HepG2 (cell line): ENCODE measurements around the gene LZTS2. TPM values are rescaled to one million over a fixed set of nuclear protein-coding genes. Genes with fewer than 3 reads are reported as not detected.

Experiments
- ATAC-seq: fragments of 200-7000 bp; cut with Tn5 transposase; 3 replicates; pipeline ENCODE4 v1.9.1; 2020; ENCODE audit warnings: mild to moderate bottlenecking, moderate library complexity
- BruUV-seq: library from RNA; stranded (reverse); fragments of 400-500 nt; replicated peaks from 2 replicates; lab custom pipeline; 2021; lab: Mats Ljungman, UMichigan
- CTCF ChIA-PET: fragments of 300-600 bp; formaldehyde crosslinking; extraction: SDS; loops from one replicate; lab custom pipeline; 2021; ENCODE audit warnings: low total read pairs, inconsistent platforms, low intra/inter-chr PET ratio; lab: Yijun Ruan, JAX
- POLR2A ChIA-PET: fragments of 350-600 bp; sonication (Branson Sonifier 250); formaldehyde crosslinking; loops from one replicate; lab custom pipeline; 2020; ENCODE audit warnings: antibody characterized with exemption, inconsistent platforms; lab: Yijun Ruan, JAX
- DNase-seq: peaks from one replicate; pipeline ENCODE4 v3.0.0-alpha.2; 2015; ENCODE audit warnings: low spot score
- FAIRE-seq: peaks from 3 replicates; lab custom pipeline; 2011; peaks lifted over from hg19 to GRCh38; lab: Jason Lieb, UNC
- H2AFZ ChIP-seq: one replicate; pipeline ENCODE4 v1.6.1; 2011; ENCODE audit warnings: low read length, inconsistent platforms
- H3K27ac ChIP-seq: fragments of 300-600 bp; 3 replicates; pipeline ENCODE4 v1.8.0; 2011; ENCODE audit warnings: mixed run types, mild to moderate bottlenecking, mixed read lengths, low read length, inconsistent platforms; ENCODE audit not compliant: insufficient read depth; ENCODE audit errors: extremely low read length
- H3K27me3 ChIP-seq, 2 experiments: fragments of 200-600 bp in 1 of 2; 2 replicates in 1 of 2; 3 replicates in 1 of 2; pipeline versions ENCODE4 v1.6.0 to v1.8.0; 2011; ENCODE audit warnings: low read length in 2 of 2, mild to moderate bottlenecking in 2 of 2, moderate library complexity in 2 of 2, inconsistent platforms in 1 of 2; ENCODE audit not compliant: insufficient read depth in 2 of 2, control insufficient read depth in 1 of 2
- H3K36me3 ChIP-seq, 2 experiments: fragments of 200-600 bp in 1 of 2; replicated peaks in 1 of 2; 2 replicates in 1 of 2; 3 replicates in 1 of 2; pipeline versions ENCODE4 v1.5.1 to v1.8.0; 2011; ENCODE audit warnings: low read length in 2 of 2, inconsistent platforms in 1 of 2; ENCODE audit not compliant: insufficient read depth in 2 of 2, control insufficient read depth in 1 of 2
- H3K4me1 ChIP-seq: 2 replicates; pipeline ENCODE4 v1.5.1; 2012; ENCODE audit warnings: low read length, inconsistent platforms; ENCODE audit not compliant: insufficient read depth
- H3K4me2 ChIP-seq: 2 replicates; pipeline ENCODE4 v1.6.0; 2011; ENCODE audit warnings: low read depth, low read length, inconsistent platforms
- H3K4me3 ChIP-seq, 3 experiments: fragments of 200-600 bp in 1 of 3; sonication (generic), shearing (Covaris generic) in 1 of 3; replicated peaks in 1 of 3; 2 replicates each; pipeline ENCODE4 v1.5.1; 2011 to 2016; ENCODE audit warnings: low read length in 3 of 3, inconsistent platforms in 2 of 3, low read depth in 2 of 3, mild to moderate bottlenecking in 2 of 3, control low read depth in 1 of 3, mixed read lengths in 1 of 3; ENCODE audit not compliant: insufficient read depth in 1 of 3
- H3K79me2 ChIP-seq: one replicate; pipeline ENCODE4 v1.6.1; 2011; ENCODE audit warnings: low read length, inconsistent platforms; ENCODE audit not compliant: insufficient read depth
- H3K9ac ChIP-seq: 2 replicates; pipeline ENCODE4 v1.6.0; 2011; ENCODE audit warnings: mild to moderate bottlenecking, low read depth, low read length, inconsistent platforms; ENCODE audit not compliant: insufficient read depth
- H3K9me3 ChIP-seq: 2 replicates; pipeline ENCODE4 v1.5.1; 2012; ENCODE audit warnings: mild to moderate bottlenecking, low read length
- H4K20me1 ChIP-seq: 2 replicates; pipeline ENCODE4 v1.6.0; 2011; ENCODE audit warnings: inconsistent platforms, mild to moderate bottlenecking, low read length, moderate library complexity; ENCODE audit not compliant: insufficient read depth
- AGO2 ChIP-seq: fragments of 200-400 bp; formaldehyde crosslinking; optimal IDR thresholded peaks from 2 replicates; pipeline ENCODE3; 2017; ENCODE audit warnings: mild to moderate bottlenecking, low read depth, low read length, moderate library complexity
- GZF1 ChIP-seq: sonication (generic); formaldehyde crosslinking; IDR thresholded peaks from 2 replicates; pipeline ENCODE4 v1.5.1; 2020; ENCODE audit warnings: mild to moderate bottlenecking, missing genetic modification reagents
- PHF21A ChIP-seq: sonication (generic); formaldehyde crosslinking; IDR thresholded peaks from 2 replicates; pipeline ENCODE4 v1.5.0; 2020; ENCODE audit warnings: mild to moderate bottlenecking, missing genetic modification reagents
- POLR2AphosphoS5 ChIP-seq: IDR thresholded peaks from 2 replicates; pipeline ENCODE4 v1.6.1; 2012; ENCODE audit warnings: low read depth, low read length
- POLR2G ChIP-seq: fragments of 200-400 bp; formaldehyde crosslinking; IDR thresholded peaks from 2 replicates; pipeline ENCODE4 v1.6.1; 2018; ENCODE audit warnings: mild to moderate bottlenecking, low read depth, low read length, moderate library complexity
- TAF15 ChIP-seq: fragments of 200-400 bp; formaldehyde crosslinking; IDR thresholded peaks from one replicate; pipeline ENCODE4 v1.6.1; 2018; ENCODE audit warnings: mild to moderate bottlenecking, low read depth, low read length; ENCODE audit not compliant: poor library complexity, severe bottlenecking
- ZNF737 ChIP-seq: sonication (generic); formaldehyde crosslinking; IDR thresholded peaks from 2 replicates; pipeline ENCODE4 v1.5.0; 2020; ENCODE audit warnings: missing genetic modification reagents, mild to moderate bottlenecking, borderline replicate concordance
- ZNF773 ChIP-seq: sonication (generic); formaldehyde crosslinking; IDR thresholded peaks from 2 replicates; pipeline ENCODE4 v1.4.0; 2020; ENCODE audit warnings: missing genetic modification reagents, borderline replicate concordance
- ZNF784 ChIP-seq: sonication (generic); formaldehyde crosslinking; IDR thresholded peaks from 2 replicates; pipeline ENCODE4 v1.5.1; 2020; ENCODE audit warnings: missing genetic modification reagents, mild to moderate bottlenecking, borderline replicate concordance
- WGBS: methylation state at CpG from one replicate; pipeline ENCODE4 v1.1.6; 2017; ENCODE audit warnings: low lambda C conversion rate; 5-methylcytosine and 5-hydroxymethylcytosine counted together
- in situ Hi-C: cut with HindIII; loops from 2 replicates; pipeline ENCODE4 v1.10.0; 2017; ENCODE audit warnings: low pct_unique_long_range_greater_than_20kb; ENCODE audit not compliant: extremely low pct_ligation_motif_present
- intact Hi-C: fragments of 100-400 bp; cut with micrococcal nuclease; formaldehyde crosslinking; loops from one replicate; pipeline ENCODE4 v1.10.0; 2022; ENCODE audit not compliant: unreplicated experiment
- polyA plus RNA-seq, 8 experiments: library from polyadenylated mRNA; depleted of rRNA in 3 of 8; stranded (reverse) in 7 of 8; unstranded in 1 of 8; fragments of >200 nt; fragmentation: Illumina TruSeq in 4 of 8; extraction: Trizol in 4 of 8; gene quantifications; 2 replicates each; pipeline versions ENCODE4 v1.2.1 to v1.2.3, GENCODE V29; 2011 to 2016; ENCODE audit warnings: low read depth in 4 of 8, missing spikeins in 1 of 8, mixed read lengths in 1 of 8; ENCODE audit not compliant: insufficient read depth in 1 of 8
- total RNA-seq, 5 experiments: library from RNA; depleted of rRNA; stranded (reverse); fragments of >200 nt; fragmentation: Illumina TruSeq; extraction: Trizol; gene quantifications; 2 replicates each; pipeline ENCODE4 v1.2.3, GENCODE V29; 2016; ENCODE audit warnings: low read depth in 1 of 5
- TF ChIP-seq, protein P1 (sequence below): sonication (generic); formaldehyde crosslinking; IDR thresholded peaks from one replicate; pipeline ENCODE4 v1.5.1; 2020; ENCODE audit warnings: mild to moderate bottlenecking, missing genetic modification reagents; ENCODE audit errors: not compliant biosample characterization
- TF ChIP-seq, protein P2 (sequence below): sonication (generic); formaldehyde crosslinking; IDR thresholded peaks from 2 replicates; pipeline ENCODE4 v1.5.1; 2020; ENCODE audit warnings: missing genetic modification reagents, mild to moderate bottlenecking, borderline replicate concordance

The LZTS2 gene
- total and polyA plus RNA-seq, 2 of the 13 experiments (the other 11 are each of a cell fraction or from before 2014, with no cell fraction given) = 43.6 to 65.6 TPM

DNA sequence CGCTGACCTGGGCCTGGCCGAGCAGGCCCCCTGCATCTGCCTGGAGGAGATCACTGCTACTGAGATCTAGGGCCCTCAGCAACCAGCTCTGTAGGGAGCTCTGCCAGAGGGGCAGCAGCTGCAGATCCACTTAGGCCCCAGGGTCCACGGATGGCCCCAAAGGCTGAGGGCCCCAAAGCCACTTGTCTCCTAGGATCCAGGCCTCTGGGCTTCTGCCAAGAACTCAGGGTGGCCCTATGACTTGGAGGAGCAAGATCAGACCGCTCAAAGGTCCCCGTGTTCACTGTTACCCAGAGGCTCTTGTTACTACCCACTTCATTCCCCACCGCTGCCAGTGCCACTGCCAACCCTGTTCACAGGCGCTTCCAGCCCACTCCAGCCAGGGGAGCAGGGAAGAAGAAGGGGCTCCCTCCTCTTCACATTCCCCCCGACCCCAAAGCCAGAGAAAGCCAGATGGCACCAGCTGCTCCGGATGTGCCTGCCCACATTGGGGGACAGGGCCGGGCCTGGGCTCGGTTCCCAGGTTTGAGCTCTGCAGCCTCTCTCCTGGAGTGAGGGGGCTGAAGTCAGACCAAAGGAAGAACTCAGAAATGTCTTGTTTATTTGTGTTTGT is 7.6 kb downstream of the LZTS2 start:
- POLR2A ChIA-PET = interaction anchor here (0.9 to 7.1 kb wide), 3 partner anchors 8 to 37 kb away, joined by 3 to 124 read pairs (median 3); partner anchors contain the start of genes LZTS2, MRPL43 and TWNK
- H3K4me3 ChIP-seq = no peak overlapping the region
- TF ChIP-seq, protein P1, sequence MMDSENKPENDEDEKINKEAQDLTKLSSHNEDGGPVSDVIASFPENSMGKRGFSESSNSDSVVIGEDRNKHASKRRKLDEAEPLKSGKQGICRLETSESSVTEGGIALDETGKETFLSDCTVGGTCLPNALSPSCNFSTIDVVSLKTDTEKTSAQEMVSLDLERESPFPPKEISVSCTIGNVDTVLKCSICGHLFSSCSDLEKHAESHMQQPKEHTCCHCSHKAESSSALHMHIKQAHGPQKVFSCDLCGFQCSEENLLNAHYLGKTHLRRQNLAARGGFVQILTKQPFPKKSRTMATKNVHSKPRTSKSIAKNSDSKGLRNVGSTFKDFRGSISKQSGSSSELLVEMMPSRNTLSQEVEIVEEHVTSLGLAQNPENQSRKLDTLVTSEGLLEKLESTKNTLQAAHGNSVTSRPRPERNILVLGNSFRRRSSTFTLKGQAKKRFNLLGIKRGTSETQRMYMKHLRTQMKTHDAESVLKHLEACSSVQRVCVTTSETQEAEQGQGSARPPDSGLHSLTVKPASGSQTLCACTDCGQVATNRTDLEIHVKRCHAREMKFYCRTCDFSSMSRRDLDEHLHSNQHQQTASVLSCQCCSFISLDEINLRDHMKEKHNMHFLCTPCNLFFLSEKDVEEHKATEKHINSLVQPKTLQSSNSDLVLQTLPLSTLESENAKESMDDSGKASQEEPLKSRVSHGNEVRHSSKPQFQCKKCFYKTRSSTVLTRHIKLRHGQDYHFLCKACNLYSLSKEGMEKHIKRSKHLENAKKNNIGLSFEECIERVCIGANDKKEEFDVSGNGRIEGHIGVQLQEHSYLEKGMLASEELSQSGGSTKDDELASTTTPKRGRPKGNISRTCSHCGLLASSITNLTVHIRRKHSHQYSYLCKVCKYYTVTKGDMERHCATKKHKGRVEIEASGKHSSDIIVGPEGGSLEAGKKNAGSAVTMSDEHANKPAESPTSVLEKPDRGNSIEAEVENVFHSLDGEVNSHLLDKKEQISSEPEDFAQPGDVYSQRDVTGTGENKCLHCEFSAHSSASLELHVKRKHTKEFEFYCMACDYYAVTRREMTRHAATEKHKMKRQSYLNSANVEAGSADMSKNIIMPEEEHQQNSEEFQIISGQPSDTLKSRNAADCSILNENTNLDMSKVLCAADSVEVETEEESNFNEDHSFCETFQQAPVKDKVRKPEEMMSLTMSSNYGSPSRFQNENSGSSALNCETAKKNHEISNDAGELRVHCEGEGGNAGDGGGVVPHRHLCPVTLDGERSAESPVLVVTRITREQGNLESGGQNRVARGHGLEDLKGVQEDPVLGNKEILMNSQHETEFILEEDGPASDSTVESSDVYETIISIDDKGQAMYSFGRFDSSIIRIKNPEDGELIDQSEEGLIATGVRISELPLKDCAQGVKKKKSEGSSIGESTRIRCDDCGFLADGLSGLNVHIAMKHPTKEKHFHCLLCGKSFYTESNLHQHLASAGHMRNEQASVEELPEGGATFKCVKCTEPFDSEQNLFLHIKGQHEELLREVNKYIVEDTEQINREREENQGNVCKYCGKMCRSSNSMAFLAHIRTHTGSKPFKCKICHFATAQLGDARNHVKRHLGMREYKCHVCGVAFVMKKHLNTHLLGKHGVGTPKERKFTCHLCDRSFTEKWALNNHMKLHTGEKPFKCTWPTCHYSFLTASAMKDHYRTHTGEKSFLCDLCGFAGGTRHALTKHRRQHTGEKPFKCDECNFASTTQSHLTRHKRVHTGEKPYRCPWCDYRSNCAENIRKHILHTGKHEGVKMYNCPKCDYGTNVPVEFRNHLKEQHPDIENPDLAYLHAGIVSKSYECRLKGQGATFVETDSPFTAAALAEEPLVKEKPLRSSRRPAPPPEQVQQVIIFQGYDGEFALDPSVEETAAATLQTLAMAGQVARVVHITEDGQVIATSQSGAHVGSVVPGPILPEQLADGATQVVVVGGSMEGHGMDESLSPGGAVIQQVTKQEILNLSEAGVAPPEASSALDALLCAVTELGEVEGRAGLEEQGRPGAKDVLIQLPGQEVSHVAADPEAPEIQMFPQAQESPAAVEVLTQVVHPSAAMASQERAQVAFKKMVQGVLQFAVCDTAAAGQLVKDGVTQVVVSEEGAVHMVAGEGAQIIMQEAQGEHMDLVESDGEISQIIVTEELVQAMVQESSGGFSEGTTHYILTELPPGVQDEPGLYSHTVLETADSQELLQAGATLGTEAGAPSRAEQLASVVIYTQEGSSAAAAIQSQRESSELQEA = no peak
- TF ChIP-seq POLR2AphosphoS5 (peak; percentile 11; the same call in 1 of the 2 replicates), TAF15 (no peak), GZF1 (CRISPR knock-in tag) (no peak), ZNF784 (CRISPR knock-in tag) (no peak), ZNF737 (no peak), PHF21A (CRISPR knock-in tag) (no peak), POLR2G (peak; percentile 6; the same call in 1 of the 2 replicates), ZNF773 (no peak), AGO2 (peak; percentile 64)
- TF ChIP-seq, protein P2, sequence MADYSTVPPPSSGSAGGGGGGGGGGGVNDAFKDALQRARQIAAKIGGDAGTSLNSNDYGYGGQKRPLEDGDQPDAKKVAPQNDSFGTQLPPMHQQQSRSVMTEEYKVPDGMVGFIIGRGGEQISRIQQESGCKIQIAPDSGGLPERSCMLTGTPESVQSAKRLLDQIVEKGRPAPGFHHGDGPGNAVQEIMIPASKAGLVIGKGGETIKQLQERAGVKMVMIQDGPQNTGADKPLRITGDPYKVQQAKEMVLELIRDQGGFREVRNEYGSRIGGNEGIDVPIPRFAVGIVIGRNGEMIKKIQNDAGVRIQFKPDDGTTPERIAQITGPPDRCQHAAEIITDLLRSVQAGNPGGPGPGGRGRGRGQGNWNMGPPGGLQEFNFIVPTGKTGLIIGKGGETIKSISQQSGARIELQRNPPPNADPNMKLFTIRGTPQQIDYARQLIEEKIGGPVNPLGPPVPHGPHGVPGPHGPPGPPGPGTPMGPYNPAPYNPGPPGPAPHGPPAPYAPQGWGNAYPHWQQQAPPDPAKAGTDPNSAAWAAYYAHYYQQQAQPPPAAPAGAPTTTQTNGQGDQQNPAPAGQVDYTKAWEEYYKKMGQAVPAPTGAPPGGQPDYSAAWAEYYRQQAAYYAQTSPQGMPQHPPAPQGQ (CRISPR knock-in tag) = no peak
- TF ChIP-seq, all 625 proteins: peak for 3
- no peak for FAIRE-seq
- Histone ChIP-seq H3K9me3 (no peaks in the 10 kb centered on the region), H3K36me3 (peaks cover 17 to 42% of the 10 kb centered on the region in 2 experiments; a peak in 4 of 5 replicates), H3K27ac (peak overlapping the region; percentile 36), H3K4me1 (peaks cover 53% of the 10 kb centered on the region), H3K4me2 (no peak overlapping the region), H2AFZ (no peak overlapping the region), H3K27me3 (no peaks in the 10 kb centered on the region), H3K9ac (0 out of 2 replicates have a peak overlapping the region, but pooled peaks have one; percentile 15), H3K79me2 (peaks cover 2% of the 10 kb centered on the region), H4K20me1 (no peaks in the 10 kb centered on the region; the same call in 1 of the 2 replicates)
- in situ Hi-C loops = no loop called here
- WGBS = 94% methylated on average over 8 of the region's 11 CpGs
- CTCF ChIA-PET = no interaction called here
- intact Hi-C loops = no loop called here
- no TSS peak for BruUV-seq
- no peak for DNase-seq
- ATAC-seq = no peak
